GM21360 (cell line): ENCODE data around the gene PSMA4.
"Not testable (repeated sequence)": the region's sequence is repeated elsewhere in the genome, so short reads cannot be mapped to it uniquely, and the experiment has no call there.

Experiments used
- ATAC-seq: cut with Tn5 transposase; IDR thresholded peaks from one replicate; pipeline ENCODE4 v1.9.1; 2021; ENCODE audit warnings: mild to moderate bottlenecking, moderate library complexity; ENCODE audit not compliant: unreplicated experiment

The PSMA4 gene

DNA sequence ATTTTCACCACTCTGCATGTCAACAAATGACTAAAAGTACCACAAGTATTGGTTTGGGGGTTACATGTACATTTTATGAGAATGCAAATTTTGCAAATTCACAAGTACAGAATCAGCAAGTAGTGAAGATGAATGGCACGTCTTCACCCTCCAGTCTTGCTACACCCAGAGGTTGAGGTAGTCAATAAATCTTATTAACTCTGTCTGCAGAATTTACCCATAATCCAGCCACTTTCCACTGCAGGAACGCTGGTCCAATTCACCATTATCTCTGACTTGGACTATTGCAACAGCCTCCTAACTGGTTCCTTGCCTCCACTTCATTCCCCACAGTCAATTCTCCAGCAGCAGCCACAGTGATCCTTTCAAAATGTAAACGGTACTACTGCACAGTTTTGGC lies 10.6 kb downstream of the PSMA4 start:
- no peak for ATAC-seq

DNA sequence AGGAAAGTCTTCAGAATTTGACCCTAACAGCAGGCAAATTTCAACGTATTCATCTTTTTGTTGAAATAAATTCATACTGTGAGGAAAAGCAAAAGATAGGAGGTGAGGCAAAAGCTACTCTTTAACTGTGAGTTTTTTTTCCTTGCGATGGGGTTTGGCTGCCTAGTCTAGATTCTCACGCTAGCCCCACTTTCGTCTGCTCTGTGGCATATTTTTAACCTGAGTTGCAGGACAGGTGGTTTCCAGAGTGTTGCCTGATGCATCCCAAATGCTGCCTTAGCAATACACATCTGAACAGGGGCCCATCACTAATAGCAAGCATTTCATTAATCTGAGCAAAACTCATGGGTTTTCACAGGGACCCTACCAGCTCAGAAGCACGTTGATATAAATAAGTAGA lies 11.7 kb downstream of the PSMA4 start:
- no peak for ATAC-seq

DNA sequence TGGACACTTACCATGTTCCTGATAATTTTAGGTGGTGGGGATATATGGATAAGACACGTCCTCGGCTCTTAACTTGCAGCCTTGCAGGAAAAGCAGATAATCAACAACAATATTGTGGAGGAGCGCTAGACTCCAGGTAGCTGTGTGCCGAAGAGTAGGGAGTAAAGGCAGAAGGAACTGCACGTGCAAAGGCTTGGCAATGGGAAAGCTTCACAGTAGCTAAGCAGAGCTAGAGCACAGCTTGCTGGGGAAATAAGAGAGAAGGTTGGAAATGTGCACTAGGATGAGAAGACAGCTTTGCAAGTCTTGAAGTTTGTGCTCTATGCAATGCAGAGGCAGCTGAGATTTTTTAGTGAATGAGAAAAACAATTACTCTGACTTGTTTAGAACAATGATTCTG lies 12.4 kb downstream of the PSMA4 start:
- no peak for ATAC-seq

DNA sequence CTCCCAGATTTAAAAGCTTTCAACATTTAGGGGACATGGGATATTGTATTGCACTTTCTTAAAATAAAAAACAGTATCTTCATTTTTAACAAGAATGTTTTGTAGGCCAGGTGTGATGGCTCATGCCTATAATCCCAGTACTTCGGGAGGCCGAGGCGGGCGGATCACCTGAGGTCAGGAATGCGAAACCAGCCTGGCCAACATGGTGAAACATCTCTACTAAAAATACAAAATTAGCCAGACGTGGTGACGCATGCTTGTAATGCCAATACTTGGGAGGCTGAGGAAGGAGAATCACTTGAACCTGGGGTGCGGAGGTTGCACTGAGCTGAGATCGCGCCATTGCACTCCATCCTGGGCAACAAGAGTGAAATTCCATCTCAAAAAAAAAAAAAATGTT lies 20.0 kb downstream of the PSMA4 start:
- not testable (repeated sequence) for ATAC-seq

- ATAC-seq: no peak
Measured at GRCh38 chr15:78561490-78561889, 21.2 kb downstream of the PSMA4 start.

GRCh38 chr15:78563092-78563491 lies 22.8 kb downstream of the PSMA4 start:
- ATAC-seq: no peak

- ATAC-seq: no peak
Measured at GRCh38 chr15:78564743-78565096, 24.5 kb downstream of the PSMA4 start.

DNA sequence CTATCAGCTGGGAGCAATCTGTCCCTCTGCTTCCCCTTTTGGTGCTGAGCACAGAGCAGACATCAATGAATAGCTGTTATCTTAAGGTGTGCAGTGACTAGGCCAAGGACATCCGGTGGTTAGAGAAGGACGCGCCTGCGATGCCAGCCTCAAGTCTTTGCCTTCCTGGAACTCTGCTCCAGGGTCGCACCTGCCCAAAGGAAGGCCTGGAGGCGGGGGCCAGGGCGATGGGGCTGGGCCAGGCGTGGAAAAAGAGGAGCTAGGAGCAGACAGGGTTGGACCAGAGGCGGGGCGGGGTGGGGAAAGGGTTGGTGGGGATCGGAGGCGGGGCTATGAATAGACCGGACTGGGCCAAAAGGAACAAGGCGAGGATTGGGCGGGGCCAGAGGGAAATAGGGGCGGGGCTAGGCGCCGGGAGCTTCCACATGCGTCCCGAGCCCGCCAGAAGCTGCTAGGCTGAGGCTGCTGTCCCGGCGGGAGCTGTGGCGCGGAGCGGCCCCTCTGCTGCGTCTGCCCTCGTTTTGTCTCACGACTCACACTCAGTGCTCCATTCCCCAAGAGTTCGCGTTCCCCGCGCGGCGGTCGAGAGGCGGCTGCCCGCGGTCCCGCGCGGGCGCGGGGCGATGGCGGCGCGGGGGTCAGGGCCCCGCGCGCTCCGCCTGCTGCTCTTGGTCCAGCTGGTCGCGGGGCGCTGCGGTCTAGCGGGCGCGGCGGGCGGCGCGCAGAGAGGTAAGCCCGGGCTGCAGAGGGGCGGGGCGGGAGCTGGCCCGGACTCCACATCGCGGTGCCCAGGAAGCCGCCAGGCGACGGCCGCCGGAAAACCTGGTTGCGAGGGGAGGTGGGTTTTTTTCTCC lies 25.1 kb downstream of the PSMA4 start, which contains the start of gene CHRNA5:
Gene CHRNA5 (plus strand): TSS at position 424 of the 854 bp plus-strand sequence. CDS start 200 bp downstream, at position 624.
- no peak for ATAC-seq

DNA sequence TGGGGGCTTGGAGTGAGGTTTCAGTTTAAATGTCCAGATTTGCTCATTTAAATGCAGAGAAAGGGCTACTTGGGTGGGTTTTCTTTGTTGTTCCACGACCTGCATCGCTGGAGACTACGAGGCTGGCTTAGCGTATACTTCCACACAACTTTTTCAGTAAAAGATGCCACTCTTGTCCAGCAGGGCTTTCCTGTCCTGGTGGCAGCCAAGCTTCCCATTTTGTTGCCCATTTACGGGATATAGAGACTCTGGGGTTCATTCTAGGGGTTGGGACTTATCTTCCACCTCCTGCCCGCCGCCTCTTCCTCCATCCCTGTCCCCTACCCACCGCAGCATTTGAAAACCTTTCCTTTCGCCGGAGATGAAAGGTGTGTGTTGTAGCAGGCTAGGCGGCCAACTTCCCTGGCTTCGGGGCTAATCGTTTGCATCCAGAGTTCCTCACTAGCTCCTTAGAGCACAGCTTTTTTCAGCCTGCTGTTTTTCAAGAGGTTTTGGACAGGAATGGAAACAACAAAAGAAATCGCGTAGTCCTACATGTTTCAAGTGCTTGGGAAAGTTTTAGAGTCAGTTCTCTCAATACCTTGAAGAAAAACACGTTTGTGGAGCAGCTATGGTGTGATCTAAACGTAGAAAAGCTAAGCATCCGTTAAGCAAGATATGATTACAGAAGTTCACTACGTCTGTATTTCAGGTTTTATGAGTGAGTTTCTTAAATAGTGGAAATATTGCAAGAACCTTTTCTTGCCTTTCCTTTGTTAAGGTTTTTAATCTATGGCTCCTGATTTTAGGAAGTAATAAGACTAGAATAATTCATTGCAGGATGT lies 25.9 kb downstream of the PSMA4 start:
- no peak for ATAC-seq

DNA sequence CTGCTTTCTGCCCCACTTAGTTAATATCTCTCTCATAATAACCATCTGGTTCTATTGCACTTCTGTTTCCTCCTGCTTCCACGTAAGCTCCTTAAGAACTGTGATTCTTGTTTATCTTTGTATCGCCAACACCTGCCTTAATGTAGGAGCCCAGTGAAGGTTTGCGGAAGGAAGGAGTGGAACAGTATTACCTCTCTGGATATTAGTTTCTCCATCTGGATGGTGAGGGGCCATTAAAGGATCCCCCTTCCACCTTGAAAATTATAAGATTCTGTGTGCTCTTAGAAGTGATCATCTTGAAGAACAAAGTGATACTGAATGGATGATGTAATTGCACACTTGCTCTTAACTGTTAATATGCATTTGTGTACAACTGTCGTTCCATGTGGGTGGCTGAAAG lies 27.3 kb downstream of the PSMA4 start:
- ATAC-seq: no peak

DNA sequence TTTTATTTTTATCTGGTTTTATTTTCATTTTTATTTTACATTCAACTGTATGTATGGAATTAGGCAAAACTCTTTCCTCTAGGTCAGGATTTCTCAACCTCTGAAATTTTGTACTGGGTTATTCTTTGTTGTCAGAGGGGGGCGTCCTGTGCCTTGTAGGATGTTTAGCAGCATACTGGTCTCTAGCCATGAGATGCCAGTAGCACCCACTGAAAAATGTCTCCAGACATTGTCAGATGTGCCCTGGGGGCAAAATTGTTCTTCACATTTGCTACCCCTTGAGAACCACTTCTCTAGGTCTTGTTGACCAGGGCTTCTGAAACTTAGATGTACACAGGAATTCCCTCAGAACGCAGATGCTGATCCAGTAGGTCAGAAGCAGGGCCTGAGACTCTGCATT lies 30.5 kb downstream of the PSMA4 start:
- no peak for ATAC-seq

DNA sequence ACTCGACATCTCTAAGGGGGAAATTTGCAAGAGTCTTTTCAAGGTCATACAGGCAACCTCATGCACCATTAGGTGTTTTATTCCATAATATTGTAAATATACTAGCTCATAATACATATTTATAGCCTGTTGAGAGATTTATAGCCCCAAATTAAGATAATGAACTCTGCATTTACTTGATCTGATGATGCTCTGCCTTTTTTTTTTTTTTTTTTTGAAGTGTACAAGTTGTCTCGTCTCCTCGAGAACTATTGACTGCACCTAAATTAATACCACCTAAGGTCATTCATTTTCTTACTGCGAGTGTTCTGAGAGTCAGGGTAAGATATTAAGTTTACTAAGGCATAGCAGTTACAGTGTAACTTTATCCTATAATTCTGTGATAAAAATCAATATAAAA lies 31.1 kb downstream of the PSMA4 start:
- no peak for ATAC-seq

GRCh38 chr15:78573416-78573815 lies 33.2 kb downstream of the PSMA4 start:
- no peak for ATAC-seq

DNA sequence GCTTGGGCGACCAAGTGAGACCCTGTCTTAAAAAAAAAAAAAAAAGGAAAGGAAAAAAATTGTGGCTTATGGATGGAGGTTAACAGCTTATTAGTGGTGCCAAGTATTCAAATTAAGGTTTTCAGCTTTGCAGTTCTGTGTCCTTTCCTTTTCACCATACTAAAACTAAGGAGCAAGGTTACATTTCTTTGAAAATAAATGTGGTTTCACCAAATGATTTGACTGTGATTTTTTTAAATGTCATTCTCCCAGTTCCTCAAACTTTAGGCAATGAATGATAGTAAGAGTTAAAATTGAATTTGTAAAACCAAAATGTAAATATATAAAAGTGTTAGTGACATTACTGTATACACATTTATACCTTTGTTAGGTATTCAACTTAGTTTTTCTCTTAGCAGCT lies 34.7 kb downstream of the PSMA4 start:
- ATAC-seq: no peak

DNA sequence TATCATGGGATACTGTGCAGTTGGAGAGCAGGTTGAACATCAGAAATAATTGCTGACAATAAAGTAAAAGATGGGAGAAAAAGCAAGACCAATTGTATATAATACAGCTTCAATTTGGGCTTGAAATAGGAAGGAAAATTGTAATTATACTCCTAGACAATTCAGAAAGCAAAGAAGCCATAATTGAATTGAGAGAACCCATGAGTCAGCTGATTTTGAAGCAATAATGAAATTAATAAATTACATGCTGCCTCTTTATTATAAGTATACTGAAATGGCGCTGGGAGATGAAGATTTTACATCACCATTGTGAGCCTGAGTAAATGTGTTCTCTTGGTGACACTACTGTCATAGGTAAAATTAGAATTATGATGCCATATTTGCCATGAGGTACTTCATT lies 57.3 kb downstream of the PSMA4 start:
- no peak for ATAC-seq

- ATAC-seq: no peak
Measured at GRCh38 chr15:78598348-78598747, 58.1 kb downstream of the PSMA4 start.

DNA sequence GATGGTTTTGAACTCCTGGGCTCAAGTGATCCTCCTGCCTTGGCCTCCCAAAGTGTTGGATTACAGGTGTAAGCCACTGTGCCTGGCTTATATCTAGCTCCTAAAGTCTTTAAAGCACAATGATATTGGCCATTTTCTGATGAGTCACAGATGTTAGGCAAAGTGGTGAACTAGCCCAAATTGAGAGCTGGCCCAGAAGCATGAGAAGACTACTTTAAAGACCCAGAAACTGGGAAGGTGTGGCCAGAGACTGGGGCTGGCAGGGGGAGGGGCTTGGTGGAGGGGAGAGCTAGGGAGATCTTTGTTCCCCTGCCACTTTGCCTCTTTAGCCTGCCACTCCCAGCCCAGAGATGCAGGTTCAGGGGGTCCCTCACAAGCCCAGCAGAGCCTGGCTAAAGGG lies 58.9 kb downstream of the PSMA4 start:
- ATAC-seq: no peak
